Kidney epithelial cell (primary cell): Measurements from ENCODE around the gene ARL14EPL. TPM values are rescaled to one million over a fixed set of nuclear protein-coding genes. Genes with fewer than 3 reads are reported as not detected.
"Not testable (repeated sequence)": the region's sequence is repeated elsewhere in the genome, so short reads cannot be mapped to it uniquely, and the experiment has no call there.

ENCODE experiments used
- DNase-seq: peaks from one replicate; pipeline ENCODE4 v3.0.0-alpha.2; 2010; ENCODE audit warnings: low read depth
- H3K27me3 ChIP-seq: 2 replicates; pipeline ENCODE4 v1.6.0; 2011; ENCODE audit warnings: low read length; ENCODE audit not compliant: control insufficient read depth, insufficient read depth
- H3K36me3 ChIP-seq: 2 replicates; pipeline ENCODE4 v1.5.1; 2011; ENCODE audit warnings: low read length; ENCODE audit not compliant: control insufficient read depth, insufficient read depth
- H3K4me3 ChIP-seq: 2 replicates; pipeline ENCODE4 v1.5.1; 2011; ENCODE audit warnings: low read depth, mild to moderate bottlenecking, control low read depth, low read length
- CTCF ChIP-seq: IDR thresholded peaks from 2 replicates; pipeline ENCODE4 v1.5.1; 2011; ENCODE audit warnings: mild to moderate bottlenecking, moderate library complexity, low read length, control low read depth, inconsistent platforms; ENCODE audit not compliant: insufficient read depth, poor library complexity, severe bottlenecking
- total RNA-seq: library from RNA; depleted of rRNA; stranded (reverse); fragments of >200 nt; gene quantifications from 2 replicates; pipeline ENCODE4 v1.2.3, GENCODE V29; 2015

Gene ARL14EPL
- total RNA-seq, 1 donor from 2014 or later: not detected

GRCh38 chr5:116088062-116088461, 55.8 kb downstream of the ARL14EPL start:
- no peaks in the 10 kb centered on the region for H3K27me3 ChIP-seq
- no peaks in the 10 kb centered on the region for H3K36me3 ChIP-seq
- no peak for DNase-seq
- no peak overlapping the region for H3K4me3 ChIP-seq
- no peak for TF ChIP-seq CTCF

GRCh38 chr5:116090302-116090701, 58.0 kb downstream of the ARL14EPL start:
- Histone ChIP-seq H3K27me3 (no peaks in the 10 kb centered on the region), H3K4me3 (no peak overlapping the region), H3K36me3 (no peaks in the 10 kb centered on the region)
- TF ChIP-seq CTCF: no peak
- DNase-seq: no peak

- no peak for DNase-seq
- no peak for TF ChIP-seq CTCF
- Histone ChIP-seq H3K36me3 (no peaks in the 10 kb centered on the region), H3K27me3 (no peaks in the 10 kb centered on the region), H3K4me3 (no peak overlapping the region)
Measured at GRCh38 chr5:116091416-116091815, 59.1 kb downstream of the ARL14EPL start.

GRCh38 chr5:116097301-116097700, 65.0 kb downstream of the ARL14EPL start:
- DNase-seq: no peak
- no peak overlapping the region for H3K4me3 ChIP-seq
- no peaks in the 10 kb centered on the region for H3K36me3 ChIP-seq
- no peaks in the 10 kb centered on the region for H3K27me3 ChIP-seq
- TF ChIP-seq CTCF: no peak

GRCh38 chr5:116098998-116099397, 66.7 kb downstream of the ARL14EPL start:
- Histone ChIP-seq H3K27me3 (no peaks in the 10 kb centered on the region), H3K4me3 (no peak overlapping the region), H3K36me3 (no peaks in the 10 kb centered on the region)
- no peak for TF ChIP-seq CTCF
- DNase-seq: no peak

- H3K27me3 ChIP-seq, H3K4me3 ChIP-seq, H3K36me3 ChIP-seq, DNase-seq: not testable (repeated sequence)
Measured at GRCh38 chr5:116104941-116105340, 72.7 kb downstream of the ARL14EPL start.

Other genes with a start within 250 kb of the ARL14EPL start
- gene CDO1, start 215.8 kb upstream of the ARL14EPL start, total RNA-seq: 9.7 and 11.7 TPM in 2 replicates
- 23.9 and 35.1 TPM in 2 replicates for gene ATG12, start 190.9 kb upstream of the ARL14EPL start, total RNA-seq
- gene AP3S1, start 190.5 kb upstream of the ARL14EPL start, total RNA-seq: 116 and 208 TPM in 2 replicates
- gene LVRN, start 70.0 kb upstream of the ARL14EPL start, total RNA-seq: under 0.01 TPM in 1 of 2 replicates, not detected in the other
- 31.4 and 32.0 TPM in 2 replicates for gene COMMD10, start 52.6 kb downstream of the ARL14EPL start, total RNA-seq